SH-SY5Y (cell line): Measurements from ENCODE around the gene MRGPRD.

Experiments
- GATA2 ChIP-seq: IDR thresholded peaks from 2 replicates; pipeline ENCODE4 v1.6.1; 2011; ENCODE audit warnings: mild to moderate bottlenecking, low read depth, low read length
- GATA3 ChIP-seq: IDR thresholded peaks from 2 replicates; pipeline ENCODE4 v1.6.1; 2011; ENCODE audit warnings: low read depth, mild to moderate bottlenecking, low read length, moderate library complexity

GRCh38 chr11:69000831-69001242 lies 20.1 kb upstream of the MRGPRD start:
- TF ChIP-seq GATA2 (no peak), GATA3 (no peak)
